AG09309 (cell line): ENCODE data around the gene SMG7.

Experiments used
- DNase-seq: peaks from one replicate; pipeline ENCODE4 v3.0.0-alpha.2; 2010; ENCODE audit warnings: low read depth
- H3K4me3 ChIP-seq: 2 replicates; pipeline ENCODE4 v1.5.1; 2011; ENCODE audit warnings: mild to moderate bottlenecking, low read depth, low read length, moderate library complexity; ENCODE audit not compliant: control insufficient read depth
- TF ChIP-seq, protein P1 (sequence below): IDR thresholded peaks from 2 replicates; pipeline ENCODE4 v1.5.1; 2011; ENCODE audit warnings: mild to moderate bottlenecking, low read depth, low read length, inconsistent platforms; ENCODE audit not compliant: insufficient read depth, control insufficient read depth; ENCODE audit errors: missing control alignments

Gene SMG7

GRCh38 chr1:183585038-183585437 lies 112.7 kb downstream of the SMG7 start:
- no peak overlapping the region for H3K4me3 ChIP-seq
- no peak for DNase-seq

GRCh38 chr1:183586455-183586854 lies 114.2 kb downstream of the SMG7 start:
- DNase-seq, result no peak
- TF ChIP-seq, protein P1, sequence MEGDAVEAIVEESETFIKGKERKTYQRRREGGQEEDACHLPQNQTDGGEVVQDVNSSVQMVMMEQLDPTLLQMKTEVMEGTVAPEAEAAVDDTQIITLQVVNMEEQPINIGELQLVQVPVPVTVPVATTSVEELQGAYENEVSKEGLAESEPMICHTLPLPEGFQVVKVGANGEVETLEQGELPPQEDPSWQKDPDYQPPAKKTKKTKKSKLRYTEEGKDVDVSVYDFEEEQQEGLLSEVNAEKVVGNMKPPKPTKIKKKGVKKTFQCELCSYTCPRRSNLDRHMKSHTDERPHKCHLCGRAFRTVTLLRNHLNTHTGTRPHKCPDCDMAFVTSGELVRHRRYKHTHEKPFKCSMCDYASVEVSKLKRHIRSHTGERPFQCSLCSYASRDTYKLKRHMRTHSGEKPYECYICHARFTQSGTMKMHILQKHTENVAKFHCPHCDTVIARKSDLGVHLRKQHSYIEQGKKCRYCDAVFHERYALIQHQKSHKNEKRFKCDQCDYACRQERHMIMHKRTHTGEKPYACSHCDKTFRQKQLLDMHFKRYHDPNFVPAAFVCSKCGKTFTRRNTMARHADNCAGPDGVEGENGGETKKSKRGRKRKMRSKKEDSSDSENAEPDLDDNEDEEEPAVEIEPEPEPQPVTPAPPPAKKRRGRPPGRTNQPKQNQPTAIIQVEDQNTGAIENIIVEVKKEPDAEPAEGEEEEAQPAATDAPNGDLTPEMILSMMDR, result no peak
- H3K4me3 ChIP-seq, result no peak overlapping the region

More at GRCh38 chr1:183585038-183585437, 112.7 kb downstream of the SMG7 start:
- TF ChIP-seq, protein P1, result no peak

DNA sequence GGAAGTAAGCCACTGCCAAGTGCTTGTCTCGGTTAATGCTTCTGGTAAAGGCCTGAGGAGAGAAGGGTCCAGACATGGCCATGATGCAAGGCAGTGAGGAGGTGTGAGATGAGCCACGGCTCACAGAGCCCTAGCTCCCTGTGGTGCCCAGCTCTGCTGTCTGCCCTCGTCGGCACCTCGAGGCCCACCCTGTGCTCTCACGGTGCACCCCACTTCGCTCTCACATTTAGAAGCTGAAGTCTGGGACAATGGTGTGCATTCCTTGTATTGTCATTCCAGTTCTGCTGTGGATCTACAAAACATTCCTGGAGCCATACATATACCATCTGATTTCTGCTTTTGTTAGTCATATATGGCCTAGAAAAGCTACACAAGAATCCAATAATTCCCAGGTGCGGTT lies 114.6 kb downstream of the SMG7 start:
- H3K4me3 ChIP-seq, result no peak overlapping the region
- TF ChIP-seq, protein P1, result no peak
- no peak for DNase-seq

DNA sequence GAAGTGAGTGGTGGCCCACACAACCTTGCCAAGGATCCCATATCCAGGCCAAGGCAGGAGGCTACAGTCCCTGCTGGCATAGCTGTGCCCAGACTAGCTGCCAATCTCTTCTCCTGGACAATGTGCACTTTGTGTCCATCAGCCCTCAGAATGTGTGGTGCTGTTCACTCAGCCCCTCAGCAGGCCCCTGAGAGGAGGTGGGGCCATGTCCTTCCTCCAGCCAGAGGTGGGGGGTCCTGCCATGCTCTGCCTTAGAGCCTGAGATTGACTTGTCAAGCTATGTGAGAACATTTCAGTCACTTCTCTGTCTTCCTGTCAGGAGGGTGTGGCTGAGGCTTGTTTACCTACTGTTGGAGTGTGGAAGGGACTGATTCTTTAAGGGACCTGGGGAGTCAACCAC lies 116.5 kb downstream of the SMG7 start:
- DNase-seq, result no peak
- TF ChIP-seq, protein P1, result no peak
- no peak overlapping the region for H3K4me3 ChIP-seq

GRCh38 chr1:183589384-183589783 lies 117.1 kb downstream of the SMG7 start:
- TF ChIP-seq, protein P1, result no peak
- no peak for DNase-seq
- H3K4me3 ChIP-seq, result no peak overlapping the region

- DNase-seq, result no peak
- no peak overlapping the region for H3K4me3 ChIP-seq
- TF ChIP-seq, protein P1, result no peak
Observed at GRCh38 chr1:183589874-183590243, 117.6 kb downstream of the SMG7 start.

GRCh38 chr1:183590244-183591191 lies 118.2 kb downstream of the SMG7 start, which contains the start of gene NCF2:
Gene NCF2, minus strand, starts transcription at chr1:183590459. Its CDS starts 130 bp downstream, at chr1:183590329.
- no peak for DNase-seq
- no peak within 1 kb of the TSS for H3K4me3 ChIP-seq
- TF ChIP-seq, protein P1, result no peak
